ENCODE data around the gene ASIC1.

DNA sequence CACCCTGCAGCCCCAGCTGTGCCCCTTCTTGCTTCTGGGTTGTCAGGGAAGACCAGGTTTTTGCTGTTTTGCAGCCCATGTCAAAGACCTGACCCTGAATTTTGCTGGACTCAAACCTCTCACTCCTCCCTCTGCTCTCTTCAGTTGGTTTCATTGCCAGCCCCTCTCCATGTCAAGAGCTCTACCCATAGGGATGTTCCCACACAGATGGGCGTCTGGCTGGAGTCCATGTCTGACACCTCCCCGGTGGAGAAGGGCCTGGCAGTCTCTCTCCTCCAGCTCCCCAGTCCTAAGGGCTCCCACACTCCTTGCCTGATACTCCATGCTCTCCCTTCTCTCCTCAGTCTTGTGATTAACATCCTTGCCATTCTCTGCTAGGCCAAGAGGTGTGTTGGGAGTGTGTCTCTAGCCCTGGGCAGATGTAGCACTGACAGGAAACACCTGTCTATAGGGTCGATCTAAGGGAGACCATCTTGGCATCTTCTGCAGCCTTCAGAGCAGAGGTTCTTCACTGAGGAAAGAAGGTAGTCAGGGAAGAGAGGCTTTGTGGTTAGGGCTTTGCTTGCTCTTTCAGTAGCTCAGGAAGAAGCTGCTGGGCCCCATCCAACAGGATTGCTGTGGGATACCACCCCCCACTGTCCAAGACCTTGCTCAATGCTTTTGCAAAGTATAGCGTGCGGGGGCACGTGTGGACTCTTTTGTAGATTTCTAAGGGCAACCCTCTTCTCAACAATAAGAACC, 4.7 kb downstream of the ASIC1 start:
- TF ChIP-seq, protein P1, sequence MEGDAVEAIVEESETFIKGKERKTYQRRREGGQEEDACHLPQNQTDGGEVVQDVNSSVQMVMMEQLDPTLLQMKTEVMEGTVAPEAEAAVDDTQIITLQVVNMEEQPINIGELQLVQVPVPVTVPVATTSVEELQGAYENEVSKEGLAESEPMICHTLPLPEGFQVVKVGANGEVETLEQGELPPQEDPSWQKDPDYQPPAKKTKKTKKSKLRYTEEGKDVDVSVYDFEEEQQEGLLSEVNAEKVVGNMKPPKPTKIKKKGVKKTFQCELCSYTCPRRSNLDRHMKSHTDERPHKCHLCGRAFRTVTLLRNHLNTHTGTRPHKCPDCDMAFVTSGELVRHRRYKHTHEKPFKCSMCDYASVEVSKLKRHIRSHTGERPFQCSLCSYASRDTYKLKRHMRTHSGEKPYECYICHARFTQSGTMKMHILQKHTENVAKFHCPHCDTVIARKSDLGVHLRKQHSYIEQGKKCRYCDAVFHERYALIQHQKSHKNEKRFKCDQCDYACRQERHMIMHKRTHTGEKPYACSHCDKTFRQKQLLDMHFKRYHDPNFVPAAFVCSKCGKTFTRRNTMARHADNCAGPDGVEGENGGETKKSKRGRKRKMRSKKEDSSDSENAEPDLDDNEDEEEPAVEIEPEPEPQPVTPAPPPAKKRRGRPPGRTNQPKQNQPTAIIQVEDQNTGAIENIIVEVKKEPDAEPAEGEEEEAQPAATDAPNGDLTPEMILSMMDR (IDR thresholded peaks at IDR 0.05; ENCODE audit: low read length) = no peak
- no peak for TF ChIP-seq EZH2 (IDR thresholded peaks at IDR 0.05; ENCODE audit: borderline replicate concordance, low read length)

Measured in OCI-LY1 (cell line).